Activated CD8-positive, alpha-beta memory T cell treated with anti-CD3 and anti-CD28 coated beads for 4 hours (primary cell): ENCODE results near the gene PRPF38A.

Source experiments
- DNase-seq, 2 donors: peaks; one replicate each; pipeline ENCODE4 v3.0.0-alpha.2; 2020; ENCODE audit warnings: low read depth in 2 of 2

Gene PRPF38A

DNA sequence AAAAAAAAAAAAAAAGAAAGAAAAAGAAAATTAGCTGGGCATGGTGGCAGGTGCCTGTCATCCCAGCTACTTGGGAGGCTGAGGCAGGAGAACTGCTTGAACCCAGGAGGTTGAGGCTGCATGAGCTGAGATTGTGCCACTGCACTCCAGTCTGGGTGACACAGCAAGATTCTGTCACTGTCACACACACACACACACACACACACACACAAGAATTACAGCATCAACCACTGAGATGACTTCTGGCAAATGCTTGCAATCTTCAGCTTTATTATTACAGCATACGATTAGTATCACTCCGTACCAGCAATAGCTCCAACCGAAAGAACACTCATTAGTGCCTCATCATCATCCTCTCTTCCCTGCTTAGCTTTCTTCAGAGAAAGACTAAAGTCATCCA lies 4.8 kb upstream of the PRPF38A start:
- DNase-seq = no peak

DNA sequence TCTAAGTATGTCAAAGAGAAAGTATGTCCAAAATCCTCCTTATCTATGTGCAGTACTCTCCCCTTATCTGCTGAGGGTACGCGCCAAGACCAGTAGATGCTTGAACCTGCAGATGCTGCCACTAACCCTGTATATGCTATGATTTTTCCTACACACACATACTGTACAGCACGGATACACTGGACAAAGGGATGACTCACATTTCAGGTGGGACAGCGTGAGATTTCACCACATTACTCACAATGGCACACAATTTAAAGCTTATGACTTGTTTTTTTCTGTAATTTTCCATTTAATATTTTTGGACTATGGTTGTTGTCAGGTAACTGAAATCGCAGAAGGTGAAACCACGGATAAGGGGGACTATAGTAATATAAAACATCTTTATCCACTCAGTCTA lies 4.3 kb upstream of the PRPF38A start:
- DNase-seq = no peak

DNA sequence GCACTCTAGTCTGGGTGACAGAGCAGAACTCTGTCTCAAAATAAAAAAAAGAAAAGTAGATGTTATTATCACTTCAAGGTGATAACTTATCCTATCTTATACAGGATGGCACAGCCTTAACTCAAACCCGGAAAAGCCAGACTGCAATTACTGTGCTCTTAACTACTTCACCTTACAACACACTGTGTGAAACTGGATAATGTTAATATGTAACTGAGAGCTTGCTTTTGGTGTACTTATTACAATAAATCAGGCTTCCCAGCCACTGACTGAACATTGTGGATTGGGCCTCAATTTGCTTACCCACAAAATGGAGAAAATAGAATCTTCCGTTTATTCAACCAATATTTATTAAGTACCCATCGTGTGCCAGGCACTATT lies 1.6 kb upstream of the PRPF38A start:
- DNase-seq = no peak

DNA sequence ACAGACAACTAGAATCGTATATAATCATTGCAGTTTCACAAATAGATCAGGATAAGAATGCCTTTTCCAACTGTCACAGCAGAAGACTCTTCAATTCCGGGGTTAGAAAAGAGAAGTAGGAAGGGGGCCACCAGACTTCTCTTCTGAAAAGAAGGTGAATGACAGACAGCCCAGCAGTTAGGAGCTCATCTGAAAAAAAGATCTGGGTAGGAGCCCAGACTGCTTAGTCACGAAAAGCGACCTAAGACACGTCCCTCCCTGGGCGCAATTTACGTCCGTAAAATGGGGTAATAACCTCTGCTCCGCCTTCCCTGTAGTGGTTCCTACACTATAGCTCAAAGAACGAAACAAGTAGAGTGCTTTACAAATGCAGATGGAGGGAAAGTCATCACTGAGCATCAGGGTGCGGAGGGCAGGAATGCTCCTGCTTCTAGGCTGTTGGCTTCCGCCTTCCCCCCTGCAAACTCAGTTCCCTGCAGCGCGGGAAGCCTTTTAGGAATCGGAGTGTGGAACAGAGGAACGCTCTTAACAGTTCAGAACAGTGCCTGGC lies 761 bp upstream of the PRPF38A start:
- peak in 1 of 2 donors; percentile 10 for DNase-seq

DNA sequence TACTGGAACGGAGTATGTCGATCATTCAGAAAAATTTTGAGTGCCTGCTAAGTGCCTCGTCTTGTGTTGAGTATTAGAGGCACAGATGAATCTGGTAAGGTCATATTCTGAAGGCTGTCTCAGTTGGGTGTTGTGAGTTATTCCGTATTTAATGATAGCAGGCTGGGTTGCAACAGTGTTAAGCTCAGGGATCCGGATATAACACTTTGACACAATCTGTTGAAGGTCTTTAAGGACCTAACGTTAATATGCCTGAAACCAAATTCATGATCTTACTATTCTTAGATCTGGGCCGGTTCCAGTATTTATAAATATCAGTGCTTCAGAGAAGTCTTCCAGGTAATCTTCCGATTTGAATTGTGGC lies 555 bp downstream of the PRPF38A start:
- no peak for DNase-seq

DNA sequence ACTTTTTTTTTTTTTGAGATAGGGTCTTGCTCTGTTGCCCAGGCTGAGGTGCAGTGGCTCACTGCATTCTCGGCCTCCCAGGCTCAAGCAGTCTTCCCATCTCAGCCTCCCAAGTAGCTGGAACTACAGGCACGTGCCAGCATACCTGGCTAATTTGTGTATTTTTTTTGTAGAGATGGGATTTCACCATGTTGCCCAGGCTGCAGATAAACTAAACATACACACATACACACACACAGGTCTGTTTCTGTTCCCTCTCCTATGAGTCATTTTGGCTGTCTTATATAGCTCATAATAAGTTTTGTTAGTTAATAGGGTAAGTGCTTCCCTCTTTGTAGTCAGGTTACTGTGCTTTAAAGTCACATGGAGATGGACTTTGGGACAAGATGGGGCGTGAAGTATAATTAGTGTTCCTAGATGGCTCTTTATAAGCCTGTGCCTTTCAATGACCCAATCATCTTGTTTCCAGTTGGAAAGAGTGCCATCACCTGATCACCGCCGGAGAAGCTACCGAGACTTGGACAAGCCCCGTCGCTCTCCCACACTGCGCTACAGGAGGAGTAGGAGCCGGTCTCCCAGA lies 9.1 kb downstream of the PRPF38A start:
- DNase-seq = no peak

DNA sequence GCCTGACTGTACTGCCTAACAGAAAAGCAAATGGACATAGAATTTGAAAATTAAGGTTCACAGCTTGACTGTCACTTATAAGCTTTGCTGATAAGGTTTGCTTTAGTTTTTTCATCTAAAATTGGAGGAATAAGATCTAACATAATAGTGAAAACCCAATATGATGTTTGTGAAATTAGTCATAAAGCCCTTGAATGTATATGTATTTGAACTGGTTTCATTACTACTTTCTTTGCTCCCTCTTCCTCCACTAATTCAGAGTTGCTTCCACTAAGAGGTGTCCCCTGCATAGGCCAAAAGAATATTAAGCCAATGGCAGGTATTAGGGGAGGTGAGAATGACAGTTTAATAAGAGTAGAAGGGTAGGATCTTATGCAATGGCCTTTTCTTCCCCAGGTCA lies 10.5 kb downstream of the PRPF38A start:
- DNase-seq = no peak

DNA sequence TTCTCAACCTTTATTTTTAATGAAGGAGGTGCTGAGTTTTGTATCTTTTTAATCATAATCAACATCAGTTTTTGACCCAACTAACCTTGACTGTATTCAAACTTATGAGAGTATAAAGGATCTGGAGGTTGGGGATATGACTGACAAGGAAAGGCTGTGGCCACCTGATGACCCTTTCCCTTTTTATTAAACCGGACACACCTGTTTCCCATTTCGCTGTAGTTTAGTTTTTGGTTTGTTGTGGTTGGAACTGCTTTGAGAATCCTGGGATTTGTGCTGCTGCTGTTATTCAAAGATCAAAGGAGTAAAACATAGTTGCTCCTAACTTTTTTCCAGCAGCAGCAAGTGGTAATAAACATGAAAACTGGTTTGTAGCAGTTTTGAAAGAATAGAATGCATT lies 12.4 kb downstream of the PRPF38A start:
- DNase-seq = no peak

DNA sequence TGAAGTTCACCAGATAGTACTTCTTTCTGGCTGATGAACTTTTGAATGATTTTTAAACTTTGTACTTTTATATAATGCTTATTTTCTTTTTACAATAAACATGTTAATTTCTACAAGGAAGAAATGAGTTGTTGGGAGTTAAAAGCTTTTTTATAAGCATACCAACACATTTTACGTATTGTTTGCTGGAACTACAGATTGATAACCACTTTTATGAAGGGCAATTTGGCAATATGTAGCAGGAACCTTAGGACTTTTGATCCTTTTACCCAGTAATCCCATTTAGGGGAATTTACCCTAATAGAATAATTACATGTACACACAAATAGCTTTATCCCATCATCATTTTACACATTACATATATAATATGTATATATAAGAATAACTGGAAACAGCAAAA lies 16.3 kb downstream of the PRPF38A start:
- DNase-seq = no peak

DNA sequence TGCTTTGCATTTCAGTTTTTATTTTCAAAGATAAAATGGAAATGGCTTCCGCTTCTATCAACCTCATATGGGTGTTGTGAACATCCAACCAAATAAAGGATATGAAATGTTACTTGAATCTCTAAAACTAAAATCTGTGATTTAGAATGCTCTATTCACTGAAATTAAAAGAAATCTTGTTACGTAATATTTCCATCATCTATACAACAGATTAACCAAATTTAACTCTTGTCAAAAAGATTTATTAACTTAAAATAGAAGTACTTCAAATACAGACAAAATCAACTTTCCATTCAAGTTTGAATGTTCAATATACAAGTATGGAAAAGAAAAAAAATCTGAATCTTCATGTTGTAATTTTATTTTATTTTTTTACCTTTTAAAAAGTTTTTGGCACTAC lies 18.7 kb downstream of the PRPF38A start:
- DNase-seq = no peak

DNA sequence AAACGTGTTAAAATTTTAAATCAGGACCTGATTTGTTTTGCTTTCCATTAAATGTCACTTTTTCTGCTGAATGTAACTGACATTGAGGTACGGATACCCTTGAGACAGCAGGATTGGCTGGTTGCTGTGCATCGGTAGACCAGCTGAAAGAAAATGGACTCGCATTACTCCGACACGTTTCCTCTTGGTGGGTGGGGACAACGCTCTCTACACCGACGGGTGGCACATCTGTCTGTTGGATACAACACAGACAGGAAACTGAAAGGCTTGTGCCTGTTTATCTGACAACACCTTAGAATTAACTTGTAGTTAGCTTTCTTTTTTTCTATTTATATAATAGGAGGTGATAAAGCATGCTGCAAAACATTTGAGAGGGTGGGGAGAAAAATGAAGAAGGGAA lies 19.4 kb downstream of the PRPF38A start:
- peak; percentile 25 to 64 for DNase-seq

DNA sequence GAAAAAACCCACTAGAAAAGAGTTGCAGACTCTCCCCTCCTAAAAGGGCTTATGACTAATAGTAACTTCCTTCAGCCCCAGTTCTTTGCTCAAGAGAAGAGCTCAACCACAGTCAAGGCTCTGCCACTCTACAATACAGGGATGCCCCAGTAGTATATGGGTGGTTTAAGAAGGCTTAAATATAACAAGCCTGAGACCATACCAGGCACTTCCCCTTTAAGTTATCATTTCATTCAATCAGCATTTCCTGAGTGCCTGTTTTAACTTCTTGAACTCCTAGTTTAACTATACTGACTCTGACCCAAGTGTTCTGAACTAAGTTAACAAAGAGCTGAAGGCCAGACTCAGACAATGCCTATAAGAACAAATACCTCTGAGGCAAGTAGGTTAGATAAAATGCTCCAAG lies 19.8 kb downstream of the PRPF38A start:
- DNase-seq = peak in 1 of 2 donors; percentile 1

DNA sequence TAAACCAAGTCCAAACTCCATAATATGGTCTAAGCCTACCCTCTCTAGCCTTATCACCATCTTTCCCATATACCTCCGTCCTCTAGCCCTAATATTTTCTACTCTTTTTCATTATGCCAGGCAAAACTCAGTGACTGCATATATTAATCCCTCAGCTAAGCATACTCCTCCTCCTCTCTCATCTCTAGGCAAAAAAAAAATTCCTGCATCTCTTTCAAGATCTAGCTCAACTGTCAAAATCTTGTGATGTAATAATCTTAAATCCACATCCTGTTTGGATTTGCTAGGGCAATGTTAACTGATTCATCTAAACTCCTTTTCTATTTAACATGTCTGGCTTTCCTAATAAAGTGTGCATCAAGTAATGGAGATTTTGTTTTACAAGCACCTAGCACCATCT lies 20.4 kb downstream of the PRPF38A start:
- no peak for DNase-seq

DNA sequence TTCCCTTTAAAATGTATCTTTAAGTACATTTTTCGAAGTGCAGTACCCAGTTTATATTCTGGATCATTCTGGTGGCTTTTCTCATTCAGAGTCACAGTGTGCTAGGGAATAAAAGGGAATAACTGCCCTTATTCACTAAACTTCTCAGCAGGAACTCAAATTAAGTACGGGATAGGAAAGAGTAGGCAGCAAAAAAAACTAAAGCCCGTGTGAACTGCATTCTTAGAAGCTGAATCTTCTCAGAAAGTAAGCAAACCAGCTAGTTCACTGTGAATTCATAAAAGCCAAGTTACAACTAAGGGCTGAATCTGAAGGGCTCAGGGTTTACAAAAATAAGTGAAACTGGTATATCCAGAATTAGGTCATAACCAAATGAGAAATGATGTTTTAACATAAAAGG lies 22.0 kb downstream of the PRPF38A start:
- DNase-seq = no peak

DNA sequence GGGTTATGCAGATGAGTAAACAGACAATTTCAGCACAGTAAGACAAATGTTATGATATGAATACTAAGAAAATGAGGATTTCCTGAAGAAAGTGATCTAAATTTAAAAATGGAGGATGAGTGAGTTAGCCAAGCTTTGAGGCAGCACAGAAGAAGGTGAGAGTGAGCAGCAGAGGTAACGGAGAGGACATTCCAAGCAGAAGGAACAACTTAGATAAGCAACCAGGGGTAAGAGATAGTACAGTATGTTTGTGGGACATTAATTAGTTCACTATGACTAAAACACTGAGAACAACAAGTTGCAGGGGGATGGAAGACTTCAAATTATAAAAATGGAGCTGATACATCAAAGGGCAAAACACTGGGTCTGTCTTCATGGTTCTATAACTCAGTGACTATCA lies 22.8 kb downstream of the PRPF38A start:
- no peak for DNase-seq

DNA sequence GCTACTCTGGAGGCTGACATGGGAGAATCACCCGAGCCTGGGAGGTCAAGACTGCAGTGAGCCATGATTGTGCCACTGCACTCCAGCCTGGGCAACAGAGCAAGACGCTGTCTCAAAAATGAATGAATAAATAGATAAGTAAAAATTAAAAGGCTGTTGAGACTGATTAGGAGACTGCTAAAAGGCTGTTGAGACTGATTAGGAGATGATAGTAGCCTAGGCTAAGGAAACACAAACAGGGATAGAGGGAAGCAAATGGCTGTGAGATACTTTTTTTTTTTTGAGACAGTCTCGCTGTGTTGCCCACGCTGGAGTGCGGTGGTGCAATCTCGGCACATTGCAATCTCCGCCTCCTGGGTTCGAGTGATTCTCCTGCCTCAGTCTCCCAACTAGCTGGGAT lies 28.4 kb downstream of the PRPF38A start:
- DNase-seq = no peak

DNA sequence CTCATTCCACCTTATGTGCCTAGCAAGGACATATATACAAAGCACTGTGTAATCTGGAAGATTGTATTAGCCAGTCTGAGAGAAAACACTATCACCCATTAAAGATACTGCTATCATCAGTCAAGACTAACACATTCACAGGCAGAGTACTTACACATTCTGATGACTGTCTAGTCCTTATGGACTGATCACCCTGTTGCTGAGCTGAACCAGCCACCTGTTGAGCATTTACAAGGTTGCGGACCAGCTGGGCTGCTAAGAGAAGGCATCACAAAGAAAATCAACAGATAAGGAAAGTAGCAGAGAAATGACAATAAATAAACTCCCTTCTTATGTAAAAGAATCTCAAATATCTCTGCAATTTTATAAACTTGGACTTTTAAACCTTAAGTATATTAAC lies 30.8 kb downstream of the PRPF38A start:
- DNase-seq = no peak

DNA sequence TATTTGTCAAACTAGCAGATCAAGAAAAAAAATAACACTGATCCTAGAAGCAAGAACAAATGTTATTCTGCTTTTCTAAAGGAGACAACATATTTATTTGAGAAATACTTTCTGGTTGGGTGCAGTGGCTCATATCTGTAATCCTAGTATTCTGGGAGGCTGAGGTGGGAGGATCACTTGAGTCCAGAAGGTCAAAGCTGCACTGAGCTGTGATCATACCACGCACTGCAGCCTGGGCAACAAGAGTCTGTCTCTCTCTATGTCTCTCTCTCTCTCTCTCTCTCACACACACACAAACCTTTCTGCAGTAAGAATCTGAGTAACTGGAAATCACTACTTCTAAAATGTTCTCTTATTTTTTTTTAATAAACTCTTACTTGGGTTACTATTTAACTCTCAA lies 31.2 kb downstream of the PRPF38A start:
- DNase-seq = no peak

DNA sequence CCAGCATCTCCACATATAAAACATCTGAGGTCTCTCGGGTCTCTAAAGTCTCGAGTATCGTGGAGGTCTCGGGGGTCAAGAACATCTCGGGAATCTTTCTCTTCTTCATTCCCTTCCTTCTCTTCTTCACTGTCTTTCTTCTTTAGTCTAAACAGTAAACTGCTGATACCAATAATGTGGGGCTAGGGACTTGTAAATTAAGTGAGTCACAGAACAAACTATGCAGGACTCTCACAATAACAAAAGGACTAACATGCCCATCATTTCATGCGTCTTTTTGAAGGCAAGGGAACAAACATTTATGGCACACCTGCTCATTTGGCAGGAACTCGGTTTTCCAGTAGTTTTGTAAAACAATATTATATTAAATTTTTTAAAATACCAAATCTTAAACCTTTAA lies 32.4 kb downstream of the PRPF38A start:
- no peak for DNase-seq

DNA sequence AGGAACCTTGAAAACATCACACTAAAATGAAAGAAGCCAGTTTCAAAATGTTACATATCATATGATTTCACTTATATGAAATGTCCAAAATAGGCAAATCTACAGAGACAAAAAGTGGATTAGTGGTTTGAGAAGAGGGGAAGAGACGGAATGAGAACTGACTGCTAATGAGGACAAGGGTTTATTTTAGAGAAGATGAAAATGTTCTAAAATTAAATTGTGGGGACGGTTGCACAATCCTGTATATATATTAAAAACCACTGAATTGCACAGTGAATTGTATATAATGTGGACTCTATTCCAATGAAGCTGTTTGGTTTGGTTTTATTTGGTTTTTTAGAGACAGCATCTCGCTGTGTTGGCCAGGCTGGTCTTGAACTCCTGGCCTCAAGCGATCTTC lies 35.6 kb downstream of the PRPF38A start:
- no peak for DNase-seq

DNA sequence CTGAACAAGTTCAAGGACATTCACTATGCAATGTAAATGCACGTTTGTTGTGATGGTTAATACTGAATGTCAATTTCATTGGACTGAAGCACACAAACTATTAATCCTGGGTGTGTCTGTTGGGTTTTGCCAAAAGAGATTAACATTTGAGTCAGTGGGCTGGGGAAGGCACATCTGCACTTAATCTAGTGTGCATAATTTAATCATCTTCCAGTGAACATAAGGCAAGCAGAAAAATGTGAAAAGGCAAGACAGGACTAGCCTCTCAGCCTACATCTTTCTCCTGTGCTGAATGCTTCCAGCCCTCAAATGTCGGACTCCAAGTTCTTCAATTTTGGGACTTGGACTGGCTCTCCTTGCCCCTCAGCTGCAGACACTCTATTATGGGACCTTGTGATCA lies 40.1 kb downstream of the PRPF38A start:
- no peak for DNase-seq

DNA sequence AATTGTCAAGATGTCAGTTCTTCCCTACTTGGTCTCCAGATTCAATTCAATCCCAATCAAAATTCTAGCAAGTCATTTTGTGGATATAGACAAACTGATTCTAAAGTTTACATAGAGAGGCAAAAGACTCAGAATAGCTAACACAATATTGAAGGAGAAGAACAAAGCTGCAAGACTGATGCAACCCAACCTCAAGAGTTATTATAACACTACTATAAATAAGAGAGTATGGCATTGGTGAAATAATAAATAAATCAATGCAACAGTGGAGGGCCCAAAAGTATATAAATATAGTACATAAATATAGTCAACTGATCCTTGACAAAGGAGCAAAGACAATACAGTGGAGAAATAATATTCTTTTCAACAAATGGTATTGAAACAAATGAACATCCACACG lies 49.7 kb downstream of the PRPF38A start:
- DNase-seq = no peak

DNA sequence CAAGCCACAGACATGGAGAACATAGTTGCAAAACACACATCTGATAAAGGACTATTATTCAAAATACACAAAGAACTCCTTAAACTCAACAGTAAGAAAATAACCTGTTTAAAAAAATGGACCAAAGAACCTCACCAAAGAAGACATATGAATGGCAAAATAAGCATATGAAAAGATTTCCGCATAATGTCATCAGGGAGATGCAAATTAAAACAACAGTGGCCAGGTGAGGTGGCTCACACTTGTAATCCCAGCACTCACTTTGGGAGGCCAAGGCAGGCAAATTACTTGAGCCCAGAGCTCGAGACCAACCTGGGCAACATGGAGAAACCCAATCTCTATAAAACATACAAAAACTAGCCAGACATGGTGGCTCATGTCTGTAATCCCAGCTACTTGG lies 50.4 kb downstream of the PRPF38A start:
- DNase-seq = no peak

DNA sequence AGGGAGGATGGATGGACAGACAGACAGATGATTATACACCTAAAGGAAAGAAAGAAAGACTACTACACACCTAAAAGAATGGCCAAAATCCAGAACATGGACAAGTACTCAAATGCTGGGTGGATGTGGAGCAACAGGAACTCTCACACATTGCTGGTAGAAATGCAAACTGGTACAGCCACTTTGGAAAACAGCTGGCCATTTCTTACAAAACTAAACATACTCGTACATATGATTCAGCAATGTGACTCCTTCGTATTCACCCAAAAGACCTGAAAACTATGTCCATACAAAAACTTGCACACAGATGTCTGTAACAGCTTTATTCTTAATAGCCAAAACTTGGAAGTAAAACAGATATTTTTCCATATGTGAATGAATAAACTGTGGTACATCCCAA lies 51.3 kb downstream of the PRPF38A start:
- DNase-seq = no peak

DNA sequence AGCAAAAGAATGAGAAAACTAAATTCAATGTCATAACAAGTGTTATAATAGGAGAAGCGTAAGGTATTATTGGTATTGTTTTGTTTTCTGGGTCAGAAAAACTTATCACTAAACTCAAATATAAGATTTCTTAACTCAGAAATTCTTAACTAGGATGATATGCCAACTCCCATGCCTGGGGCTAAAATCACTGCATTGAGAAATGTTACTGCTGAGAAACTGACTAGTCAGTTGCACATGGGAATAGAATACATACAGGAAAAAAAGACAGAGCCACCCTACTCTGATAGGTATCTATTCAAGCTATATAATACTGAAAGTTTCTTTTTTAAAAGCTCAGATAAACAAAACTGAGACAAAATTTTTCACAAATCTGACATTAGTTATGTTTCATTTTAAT lies 56.3 kb downstream of the PRPF38A start:
- no peak for DNase-seq
